Amygdala (tissue), 56 donors: ENCODE measurements around the gene CNTRL.

Experiments used
- DNase-seq, 56 donors: peaks; one replicate each; lab custom pipeline; 2025; lab: John Stamatoyannopoulos, UW

The CNTRL gene

GRCh38 chr9:121196389-121196788 is 121.6 kb downstream of the CNTRL start:
- no peak for DNase-seq

- no peak for DNase-seq
These were observed 122.4 kb downstream of the CNTRL start for GRCh38 chr9:121197132-121197531.

- DNase-seq: no peak
These were observed 123.8 kb downstream of the CNTRL start for GRCh38 chr9:121198512-121199042.

GRCh38 chr9:121199921-121200320 is 125.2 kb downstream of the CNTRL start:
- DNase-seq: no peak

- DNase-seq: no peak
These were observed 125.6 kb downstream of the CNTRL start for GRCh38 chr9:121200356-121200755.

GRCh38 chr9:121201045-121201737 is 126.4 kb downstream of the CNTRL start:
- peak in 16 of 56 donors; percentile 11 to 70 (median 47) for DNase-seq

GRCh38 chr9:121201738-121202533 is 127.2 kb downstream of the CNTRL start, which contains the start of gene RAB14:
Gene RAB14, minus strand, starts transcription at chr9:121201869. Its CDS starts 8,457 bp downstream, at chr9:121193412.
- DNase-seq: peak; percentile 89 to 100 (median 98)

- DNase-seq: no peak
These were observed 129.4 kb downstream of the CNTRL start for GRCh38 chr9:121204121-121204520.

- DNase-seq: no peak
These were observed 129.9 kb downstream of the CNTRL start for GRCh38 chr9:121204611-121205010.

- no peak for DNase-seq
These were observed 132.0 kb downstream of the CNTRL start for GRCh38 chr9:121206516-121207370.

- DNase-seq: no peak
These were observed 132.7 kb downstream of the CNTRL start for GRCh38 chr9:121207371-121207940.

GRCh38 chr9:121210536-121210935 is 135.8 kb downstream of the CNTRL start:
- DNase-seq: no peak

- DNase-seq: peak; percentile 30 to 95 (median 76)
These were observed 138.5 kb downstream of the CNTRL start for GRCh38 chr9:121213136-121213806.

GRCh38 chr9:121214005-121214404 is 139.2 kb downstream of the CNTRL start:
- no peak for DNase-seq

GRCh38 chr9:121216271-121216805 is 141.6 kb downstream of the CNTRL start:
- no peak for DNase-seq

GRCh38 chr9:121217609-121218292 is 143.0 kb downstream of the CNTRL start:
- DNase-seq: no peak

- DNase-seq: no peak
These were observed 143.7 kb downstream of the CNTRL start for GRCh38 chr9:121218357-121219027.

- DNase-seq: no peak
These were observed 144.8 kb downstream of the CNTRL start for GRCh38 chr9:121219530-121219929.
